B cell (primary cell): ENCODE measurements around the gene FRMD8.

Experiments used
- CTCF ChIP-seq: fragments of 200-600 bp; IDR thresholded peaks from one replicate; pipeline ENCODE4 v1.8.0; 2022; ENCODE audit warnings: antibody characterized with exemption, mild to moderate bottlenecking
- EZH2 ChIP-seq: IDR thresholded peaks from 2 replicates; pipeline ENCODE4 v1.6.1; 2012; ENCODE audit warnings: borderline replicate concordance, low read depth, mild to moderate bottlenecking, moderate library complexity, low read length; ENCODE audit not compliant: insufficient read depth, poor library complexity, severe bottlenecking

- no peak for TF ChIP-seq CTCF
- no peak for TF ChIP-seq EZH2
Observed at GRCh38 chr11:65437436-65438227, 51.2 kb downstream of the FRMD8 start.
